ENCODE results near the gene LMTK2.

Gene LMTK2

GRCh38 chr7:98240961-98241673, 134.5 kb downstream of the LMTK2 start:
- no peak for DNase-seq

- no peak for DNase-seq
Measured at GRCh38 chr7:98241674-98242241, 135.1 kb downstream of the LMTK2 start.

GRCh38 chr7:98242342-98242741, 135.7 kb downstream of the LMTK2 start:
- no peak for DNase-seq

GRCh38 chr7:98242934-98243333, 136.3 kb downstream of the LMTK2 start:
- DNase-seq, result no peak

GRCh38 chr7:98244871-98245270, 138.2 kb downstream of the LMTK2 start:
- no peak for DNase-seq

GRCh38 chr7:98248156-98248555, 141.5 kb downstream of the LMTK2 start:
- DNase-seq, result no peak

GRCh38 chr7:98249106-98249505, 142.4 kb downstream of the LMTK2 start:
- no peak for DNase-seq

- peak; percentile 4 for DNase-seq
Measured at GRCh38 chr7:98250789-98251188, 144.1 kb downstream of the LMTK2 start.

GRCh38 chr7:98251231-98251600, 144.6 kb downstream of the LMTK2 start:
- DNase-seq, result no peak

GRCh38 chr7:98251601-98252424, 145.2 kb downstream of the LMTK2 start, which contains the start of gene TECPR1:
TECPR1 (minus strand) TSS chr7:98252232; CDS start chr7:98246146, 6,086 bp downstream.
- peak; percentile 85 for DNase-seq

- DNase-seq, result no peak
Measured at GRCh38 chr7:98252425-98253054, 145.9 kb downstream of the LMTK2 start.

- no peak for DNase-seq
Measured at GRCh38 chr7:98254516-98254915, 147.9 kb downstream of the LMTK2 start.

GRCh38 chr7:98254951-98255610, 148.4 kb downstream of the LMTK2 start:
- no peak for DNase-seq

- no peak for DNase-seq
Measured at GRCh38 chr7:98256431-98256830, 149.8 kb downstream of the LMTK2 start.

GRCh38 chr7:98257701-98258100, 151.0 kb downstream of the LMTK2 start:
- DNase-seq, result no peak
